Measurements from ENCODE around the gene PDZD4. TPM values are rescaled to one million over a fixed set of nuclear protein-coding genes. Genes with fewer than 3 reads are reported as not detected.

PDZD4 gene
- total and polyA plus RNA-seq, 2 experiments from 2014 or later: not detected

DNA sequence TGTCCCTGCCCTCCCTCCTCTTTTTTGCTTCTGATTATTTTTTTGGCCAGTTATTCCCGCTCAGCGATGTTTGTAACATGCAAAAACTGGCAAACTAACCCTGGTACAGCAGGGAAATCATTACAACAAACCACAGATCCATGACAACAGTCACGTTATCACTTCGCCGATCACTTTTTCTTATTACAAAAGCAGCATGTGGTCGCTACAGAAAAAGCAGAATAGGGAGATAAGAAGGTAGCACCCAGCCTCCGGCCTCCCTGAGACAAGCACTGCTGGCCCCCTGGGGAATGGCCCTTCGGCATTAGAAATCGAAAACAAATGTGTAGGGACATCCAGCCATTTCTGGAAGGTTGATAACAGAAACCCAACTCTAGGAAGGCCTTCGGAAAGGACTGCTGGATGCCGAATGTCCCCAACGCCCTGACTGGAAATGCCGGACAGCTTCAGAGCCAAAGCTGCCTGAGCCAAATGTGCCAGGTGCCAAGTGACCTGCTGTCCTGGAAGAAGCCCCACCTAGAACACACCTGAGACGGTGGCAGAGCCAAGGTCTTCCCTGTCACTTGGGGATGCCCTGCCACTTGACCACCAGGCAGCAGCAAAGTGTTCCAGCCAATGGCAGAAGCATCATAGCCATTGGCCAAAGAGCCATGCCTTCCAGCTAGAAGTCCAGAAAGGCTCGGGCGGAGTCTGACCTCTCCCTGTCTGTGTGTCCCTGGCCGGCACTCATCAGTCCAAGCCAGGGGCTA, 39.1 kb downstream of the PDZD4 start:
- Histone ChIP-seq H2AFZ (no peak overlapping the region), H3K79me2 (ENCODE audit: insufficient read depth) (peaks cover 55% of the 10 kb centered on the region), H3K27ac (no peak overlapping the region), H3K4me2 (ENCODE audit: unreplicated experiment) (no peak overlapping the region), H3K4me3 (no peak overlapping the region), H3K9me3 (ENCODE audit: low read depth) (no peaks in the 10 kb centered on the region), H3K27me3 (replicated peaks; ENCODE audit: insufficient read depth) (no peaks in the 10 kb centered on the region), H4K20me1 (ENCODE audit: insufficient read depth) (no peaks in the 10 kb centered on the region), H3K9me2 (ENCODE audit: insufficient read depth) (no peaks in the 10 kb centered on the region), H3K9ac (no peak overlapping the region), H3K36me3 (ENCODE audit: low read depth) (no peaks in the 10 kb centered on the region), H3K4me1 (ENCODE audit: insufficient read depth) (no peaks in the 10 kb centered on the region), H3F3A (ENCODE audit: insufficient read depth) (no peaks in the 10 kb centered on the region)
- in situ Hi-C loops (cut with MboI): no loop called here
- 38 to 54% methylated on average over 12 to 16 of the region's 17 CpGs for WGBS, 2 experiments (ENCODE audit: low coverage in 1 of 2, low lambda C conversion rate in 2 of 2, missing lambda C conversion rate in 2 of 2)
- DNase-seq: no peak
- TF ChIP-seq EZH2phosphoT487 (IDR thresholded peaks at IDR 0.05; ENCODE audit: insufficient read depth, low read depth) (no peak), EZH2 (IDR thresholded peaks at IDR 0.05; ENCODE audit: insufficient read depth, poor library complexity, severe bottlenecking) (no peak)

DNA sequence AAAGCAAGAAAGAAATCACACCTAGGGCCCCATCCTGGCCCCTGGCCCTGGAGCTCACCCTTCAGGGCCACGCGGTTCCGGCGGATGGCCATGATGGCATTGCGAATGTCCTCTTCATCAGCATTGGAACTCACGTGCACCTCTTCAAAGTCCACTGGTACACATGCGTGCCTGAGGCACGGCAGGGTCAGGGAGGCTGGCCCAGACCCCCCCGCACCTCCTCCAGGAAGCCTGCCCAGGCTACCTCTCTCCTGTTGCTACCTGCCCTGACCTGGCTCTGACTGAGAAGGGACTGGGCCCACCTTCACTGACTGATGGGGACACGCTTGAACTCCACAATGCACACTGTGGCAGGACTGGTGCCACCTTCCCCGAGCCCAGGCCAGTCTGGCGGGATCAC, 40.7 kb downstream of the PDZD4 start:
- Histone ChIP-seq H3K4me1 (ENCODE audit: insufficient read depth) (no peaks in the 10 kb centered on the region), H2AFZ (no peak overlapping the region), H3K79me2 (ENCODE audit: insufficient read depth) (peaks cover 39% of the 10 kb centered on the region), H3K4me2 (ENCODE audit: unreplicated experiment) (no peak overlapping the region), H3K27me3 (replicated peaks; ENCODE audit: insufficient read depth) (no peaks in the 10 kb centered on the region), H3K9me3 (ENCODE audit: low read depth) (no peaks in the 10 kb centered on the region), H3K36me3 (ENCODE audit: low read depth) (no peaks in the 10 kb centered on the region), H4K20me1 (ENCODE audit: insufficient read depth) (no peaks in the 10 kb centered on the region), H3K9ac (no peak overlapping the region), H3F3A (ENCODE audit: insufficient read depth) (no peaks in the 10 kb centered on the region), H3K4me3 (no peak overlapping the region), H3K27ac (no peak overlapping the region), H3K9me2 (ENCODE audit: insufficient read depth) (no peaks in the 10 kb centered on the region)
- no peak for DNase-seq
- no peak for TF ChIP-seq EZH2 (IDR thresholded peaks at IDR 0.05; ENCODE audit: insufficient read depth, poor library complexity, severe bottlenecking)
- no peak for TF ChIP-seq EZH2phosphoT487 (IDR thresholded peaks at IDR 0.05; ENCODE audit: insufficient read depth, low read depth)
- in situ Hi-C loops (cut with MboI): no loop called here
- WGBS, 2 experiments (ENCODE audit: low coverage in 1 of 2, low lambda C conversion rate in 2 of 2, missing lambda C conversion rate in 2 of 2): 95 to 96% methylated on average over 4 to 8 of the region's 12 CpGs

DNA sequence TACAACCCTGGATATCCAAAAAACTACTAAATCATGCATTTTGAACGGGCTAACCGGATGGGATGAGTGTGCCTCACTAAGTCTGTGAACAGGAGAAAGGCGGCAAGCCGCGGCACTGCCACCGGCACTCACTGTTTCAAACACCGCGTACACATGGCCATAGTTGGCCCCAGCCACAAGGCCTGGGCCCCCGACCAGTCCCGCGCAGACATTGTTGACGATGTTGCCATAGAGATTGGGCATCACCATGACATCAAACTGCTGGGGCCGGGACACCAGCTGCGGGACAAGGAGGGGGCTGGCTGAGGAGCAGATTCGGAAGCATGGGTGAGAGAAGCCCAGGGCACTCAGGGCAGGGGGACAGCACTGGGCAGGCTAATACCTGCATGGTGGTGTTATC, 43.7 kb downstream of the PDZD4 start:
- in situ Hi-C loops (cut with MboI): no loop called here
- Histone ChIP-seq H3K36me3 (ENCODE audit: low read depth) (no peaks in the 10 kb centered on the region), H3F3A (ENCODE audit: insufficient read depth) (no peaks in the 10 kb centered on the region), H3K9ac (no peak overlapping the region), H3K79me2 (ENCODE audit: insufficient read depth) (peaks cover 15% of the 10 kb centered on the region), H3K4me3 (no peak overlapping the region), H3K4me1 (ENCODE audit: insufficient read depth) (no peaks in the 10 kb centered on the region), H3K9me3 (ENCODE audit: low read depth) (no peaks in the 10 kb centered on the region), H3K4me2 (ENCODE audit: unreplicated experiment) (no peak overlapping the region), H3K9me2 (ENCODE audit: insufficient read depth) (no peaks in the 10 kb centered on the region), H2AFZ (no peak overlapping the region), H3K27ac (no peak overlapping the region), H3K27me3 (replicated peaks; ENCODE audit: insufficient read depth) (no peaks in the 10 kb centered on the region), H4K20me1 (ENCODE audit: insufficient read depth) (no peaks in the 10 kb centered on the region)
- 80 to 92% methylated on average over 9 to 14 of the region's 15 CpGs for WGBS, 2 experiments (ENCODE audit: low coverage in 1 of 2, low lambda C conversion rate in 2 of 2, missing lambda C conversion rate in 2 of 2)
- TF ChIP-seq EZH2phosphoT487 (IDR thresholded peaks at IDR 0.05; ENCODE audit: insufficient read depth, low read depth): no peak
- TF ChIP-seq EZH2 (IDR thresholded peaks at IDR 0.05; ENCODE audit: insufficient read depth, poor library complexity, severe bottlenecking): no peak
- no peak for DNase-seq

DNA sequence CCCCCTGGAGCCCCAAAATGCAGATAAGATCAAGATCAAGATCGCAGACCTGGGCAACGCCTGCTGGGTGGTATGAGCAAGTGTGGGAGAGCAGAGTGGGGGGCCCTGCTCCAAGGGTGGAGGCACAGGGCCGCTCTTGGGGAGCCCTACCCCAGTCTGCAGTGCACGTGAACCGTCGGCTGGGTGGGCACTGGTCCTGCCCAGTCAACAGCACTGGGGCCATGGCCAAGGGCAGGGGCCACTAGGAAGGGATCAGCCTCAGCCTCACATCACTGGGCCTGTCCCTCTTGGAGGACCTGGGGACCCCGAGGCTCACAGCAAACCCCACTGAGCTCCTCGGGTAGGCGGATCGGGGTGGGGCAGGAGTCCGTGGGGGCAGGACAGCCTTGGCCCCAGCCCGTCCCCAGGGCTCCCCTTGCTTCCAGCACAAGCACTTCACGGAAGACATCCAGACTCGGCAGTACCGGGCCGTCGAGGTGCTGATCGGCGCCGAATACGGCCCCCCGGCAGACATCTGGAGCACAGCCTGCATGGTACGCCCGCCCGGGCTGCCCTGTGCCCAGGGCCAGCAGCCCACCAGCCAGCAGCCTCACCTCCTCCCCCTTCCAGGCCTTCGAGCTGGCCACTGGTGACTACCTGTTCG, 45.9 kb downstream of the PDZD4 start:
- no peak for DNase-seq
- no peak overlapping the region for H3K4me2 ChIP-seq (ENCODE audit: unreplicated experiment)

More for the DNA sequence above, 45.9 kb downstream of the PDZD4 start:
- in situ Hi-C loops (cut with MboI): no loop called here
- Histone ChIP-seq H4K20me1 (ENCODE audit: insufficient read depth) (no peaks in the 10 kb centered on the region), H3K27ac (no peak overlapping the region), H3K79me2 (ENCODE audit: insufficient read depth) (no peaks in the 10 kb centered on the region), H3K9me2 (ENCODE audit: insufficient read depth) (no peaks in the 10 kb centered on the region), H3K9ac (no peak overlapping the region), H3K36me3 (ENCODE audit: low read depth) (no peaks in the 10 kb centered on the region), H3F3A (ENCODE audit: insufficient read depth) (no peaks in the 10 kb centered on the region), H3K4me3 (no peak overlapping the region), H3K27me3 (replicated peaks; ENCODE audit: insufficient read depth) (no peaks in the 10 kb centered on the region), H3K9me3 (ENCODE audit: low read depth) (no peaks in the 10 kb centered on the region), H2AFZ (no peak overlapping the region), H3K4me1 (ENCODE audit: insufficient read depth) (no peaks in the 10 kb centered on the region)
- TF ChIP-seq EZH2 (IDR thresholded peaks at IDR 0.05; ENCODE audit: insufficient read depth, poor library complexity, severe bottlenecking): no peak
- no peak for TF ChIP-seq EZH2phosphoT487 (IDR thresholded peaks at IDR 0.05; ENCODE audit: insufficient read depth, low read depth)
- 88 to 98% methylated on average over 12 to 16 of the region's 27 CpGs for WGBS, 2 experiments (ENCODE audit: low coverage in 1 of 2, low lambda C conversion rate in 2 of 2, missing lambda C conversion rate in 2 of 2)

All from GM23248 (cell line).